ENCODE results near the gene HPSE. TPM values are rescaled to one million over a fixed set of nuclear protein-coding genes. Genes with fewer than 3 reads are reported as not detected.
"Not testable (repeated sequence)": the region's sequence is repeated elsewhere in the genome, so short reads cannot be mapped to it uniquely, and the experiment has no call there.

HPSE gene
- total RNA-seq, 1 experiment from 2014 or later, result 12.6 TPM

DNA sequence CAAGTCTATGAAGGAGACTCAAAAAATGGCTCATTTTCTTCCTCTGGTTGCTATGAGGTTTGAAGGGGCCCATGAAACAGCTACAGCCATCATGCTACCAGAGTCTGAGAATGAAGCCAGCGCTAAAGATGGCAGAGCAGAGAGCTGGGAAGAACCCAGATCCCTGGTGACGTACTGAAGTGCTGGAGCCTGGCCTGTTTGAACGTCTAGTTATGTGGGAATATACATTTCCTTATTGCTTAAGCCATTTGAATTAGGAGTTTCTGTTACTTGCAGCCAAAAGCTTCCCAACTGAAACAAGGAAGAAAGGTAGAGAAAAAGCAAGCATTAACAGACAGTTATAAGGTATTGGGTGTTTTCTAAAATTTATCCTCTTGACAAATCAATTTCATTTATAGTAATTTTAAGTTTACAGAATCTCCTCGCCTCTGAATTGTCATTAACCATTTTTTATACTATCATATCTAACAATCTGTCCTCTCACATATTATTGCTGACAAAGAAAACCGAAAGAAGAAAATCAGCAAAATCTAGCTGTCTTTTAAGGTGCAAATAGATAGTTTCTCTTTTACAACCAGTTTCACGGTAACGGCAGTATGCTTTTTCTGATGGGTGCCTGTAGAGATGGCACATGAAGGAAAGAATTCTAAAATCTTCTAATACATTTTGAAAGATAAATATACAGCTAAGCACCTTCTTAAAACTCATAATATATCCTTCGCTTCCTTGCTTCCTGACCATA is 41.2 kb downstream of the HPSE start (continued):
- TF ChIP-seq, protein P1, sequence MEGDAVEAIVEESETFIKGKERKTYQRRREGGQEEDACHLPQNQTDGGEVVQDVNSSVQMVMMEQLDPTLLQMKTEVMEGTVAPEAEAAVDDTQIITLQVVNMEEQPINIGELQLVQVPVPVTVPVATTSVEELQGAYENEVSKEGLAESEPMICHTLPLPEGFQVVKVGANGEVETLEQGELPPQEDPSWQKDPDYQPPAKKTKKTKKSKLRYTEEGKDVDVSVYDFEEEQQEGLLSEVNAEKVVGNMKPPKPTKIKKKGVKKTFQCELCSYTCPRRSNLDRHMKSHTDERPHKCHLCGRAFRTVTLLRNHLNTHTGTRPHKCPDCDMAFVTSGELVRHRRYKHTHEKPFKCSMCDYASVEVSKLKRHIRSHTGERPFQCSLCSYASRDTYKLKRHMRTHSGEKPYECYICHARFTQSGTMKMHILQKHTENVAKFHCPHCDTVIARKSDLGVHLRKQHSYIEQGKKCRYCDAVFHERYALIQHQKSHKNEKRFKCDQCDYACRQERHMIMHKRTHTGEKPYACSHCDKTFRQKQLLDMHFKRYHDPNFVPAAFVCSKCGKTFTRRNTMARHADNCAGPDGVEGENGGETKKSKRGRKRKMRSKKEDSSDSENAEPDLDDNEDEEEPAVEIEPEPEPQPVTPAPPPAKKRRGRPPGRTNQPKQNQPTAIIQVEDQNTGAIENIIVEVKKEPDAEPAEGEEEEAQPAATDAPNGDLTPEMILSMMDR (IDR thresholded peaks at IDR 0.05 in 2 of 3, conservative IDR thresholded peaks at IDR 0.05 in 1 of 3; ENCODE audit: borderline replicate concordance in 1 of 3, insufficient read depth in 1 of 3, low read depth in 2 of 3, low read length in 2 of 3), result no peak
- TF ChIP-seq SP1 (IDR thresholded peaks at IDR 0.05; ENCODE audit: low read depth) (no peak), EZH2 (IDR thresholded peaks at IDR 0.05) (no peak), JUND (IDR thresholded peaks at IDR 0.05) (no peak), POLR2AphosphoS5 (IDR thresholded peaks at IDR 0.05; ENCODE audit: low read depth, low read length) (no peak)

GRCh38 chr4:83290059-83290774 is 44.4 kb downstream of the HPSE start:
- H3K36me3 ChIP-seq (ENCODE audit: control insufficient read depth in 1 of 2, insufficient read depth in 2 of 2, low read length in 2 of 2); H3K9me3 ChIP-seq (ENCODE audit: control insufficient read depth in 1 of 2, insufficient read depth in 1 of 2, low read depth in 1 of 2, low read length in 2 of 2); H4K20me1 ChIP-seq (ENCODE audit: insufficient read depth); BruUV-seq (replicated peaks); H3K9me2 ChIP-seq (ENCODE audit: insufficient read depth); H3K27me3 ChIP-seq (ENCODE audit: insufficient read depth, low read length); DNase-seq (ENCODE audit: low read depth, low spot score); H3K9ac ChIP-seq (ENCODE audit: low read length); H3K4me1 ChIP-seq (ENCODE audit: control insufficient read depth in 1 of 2, insufficient read depth in 2 of 2, low read length in 2 of 2); H3K4me3 ChIP-seq (replicated peaks in 1 of 2; ENCODE audit: low read depth in 1 of 2, low read length in 2 of 2); POLR2A ChIA-PET; RAD21 ChIA-PET (ENCODE audit: low non-redundant PET in 1 of 2, low total read pairs in 2 of 2, uncharacterized antibody in 2 of 2, unreplicated experiment in 2 of 2); H3K4me2 ChIP-seq (ENCODE audit: low read length); H3K27ac ChIP-seq (ENCODE audit: low read depth, low read length); CTCF ChIA-PET; ATAC-seq; H3K79me2 ChIP-seq (ENCODE audit: insufficient read depth, low read length); intact Hi-C loops (cut with micrococcal nuclease); H2AFZ ChIP-seq (ENCODE audit: low read depth, low read length, poor library complexity, severe bottlenecking): not testable (repeated sequence)

GRCh38 chr4:83288381-83288780 is 46.3 kb downstream of the HPSE start:
- H3K27ac ChIP-seq (ENCODE audit: low read depth, low read length); H3K36me3 ChIP-seq (ENCODE audit: control insufficient read depth in 1 of 2, insufficient read depth in 2 of 2, low read length in 2 of 2); H3K9me2 ChIP-seq (ENCODE audit: insufficient read depth); POLR2A ChIA-PET; H3K4me3 ChIP-seq (replicated peaks in 1 of 2; ENCODE audit: low read depth in 1 of 2, low read length in 2 of 2); H3K9ac ChIP-seq (ENCODE audit: low read length); H3K9me3 ChIP-seq (ENCODE audit: control insufficient read depth in 1 of 2, insufficient read depth in 1 of 2, low read depth in 1 of 2, low read length in 2 of 2); intact Hi-C loops (cut with micrococcal nuclease); RAD21 ChIA-PET (ENCODE audit: low non-redundant PET in 1 of 2, low total read pairs in 2 of 2, uncharacterized antibody in 2 of 2, unreplicated experiment in 2 of 2); H3K79me2 ChIP-seq (ENCODE audit: insufficient read depth, low read length); H3K27me3 ChIP-seq (ENCODE audit: insufficient read depth, low read length); CTCF ChIA-PET; H2AFZ ChIP-seq (ENCODE audit: low read depth, low read length, poor library complexity, severe bottlenecking); DNase-seq (ENCODE audit: low read depth, low spot score); H3K4me2 ChIP-seq (ENCODE audit: low read length); ATAC-seq; BruUV-seq (replicated peaks); H4K20me1 ChIP-seq (ENCODE audit: insufficient read depth): not testable (repeated sequence)
- peaks cover 3 to 16% of the 10 kb centered on the region in 2 experiments; a peak in 3 of 4 replicates for H3K4me1 ChIP-seq (ENCODE audit: control insufficient read depth in 1 of 2, insufficient read depth in 2 of 2, low read length in 2 of 2)
